IPS-15b (cell line): Measurements from ENCODE around the gene CCDC51.

Experiments used
- H3K27me3 ChIP-seq: one replicate; pipeline ENCODE4 v1.6.1; 2013; ENCODE audit warnings: low read length; ENCODE audit not compliant: control insufficient read depth, insufficient read depth
- H3K36me3 ChIP-seq: one replicate; pipeline ENCODE4 v1.6.1; 2013; ENCODE audit warnings: low read length; ENCODE audit not compliant: control insufficient read depth, insufficient read depth
- H3K4me1 ChIP-seq: one replicate; pipeline ENCODE4 v1.6.1; 2013; ENCODE audit warnings: mild to moderate bottlenecking, low read length; ENCODE audit not compliant: control insufficient read depth, insufficient read depth
- H3K4me3 ChIP-seq: one replicate; pipeline ENCODE4 v1.5.1; 2013; ENCODE audit warnings: low read depth, low read length
- H3K9ac ChIP-seq: one replicate; pipeline ENCODE4 v1.6.1; 2013; ENCODE audit warnings: low read depth, mild to moderate bottlenecking, low read length
- H3K9me3 ChIP-seq: one replicate; pipeline ENCODE4 v1.6.1; 2013; ENCODE audit warnings: mild to moderate bottlenecking, low read length; ENCODE audit not compliant: control insufficient read depth, insufficient read depth

The CCDC51 gene

GRCh38 chr3:48398701-48399386, 41.1 kb downstream of the CCDC51 start:
- H3K4me1 ChIP-seq, result peaks cover 4% of the 10 kb centered on the region
- no peaks in the 10 kb centered on the region for H3K27me3 ChIP-seq
- no peak overlapping the region for H3K9ac ChIP-seq
- no peaks in the 10 kb centered on the region for H3K9me3 ChIP-seq
- peaks cover 4% of the 10 kb centered on the region for H3K36me3 ChIP-seq
- no peak overlapping the region for H3K4me3 ChIP-seq

- Histone ChIP-seq H3K9ac (no peak overlapping the region), H3K4me3 (no peak overlapping the region), H3K27me3 (no peaks in the 10 kb centered on the region), H3K36me3 (no peaks in the 10 kb centered on the region), H3K9me3 (no peaks in the 10 kb centered on the region), H3K4me1 (peaks cover 4% of the 10 kb centered on the region)
Observed at GRCh38 chr3:48397767-48398681, 41.9 kb downstream of the CCDC51 start.

- H3K36me3 ChIP-seq, result no peaks in the 10 kb centered on the region
- H3K4me1 ChIP-seq, result peaks cover 4% of the 10 kb centered on the region
- H3K9ac ChIP-seq, result no peak overlapping the region
- H3K4me3 ChIP-seq, result no peak overlapping the region
- H3K27me3 ChIP-seq, result no peaks in the 10 kb centered on the region
- H3K9me3 ChIP-seq, result no peaks in the 10 kb centered on the region
Observed at GRCh38 chr3:48395714-48396113, 44.2 kb downstream of the CCDC51 start.

- Histone ChIP-seq H3K4me1 (peaks cover 4% of the 10 kb centered on the region), H3K9me3 (no peaks in the 10 kb centered on the region), H3K27me3 (no peaks in the 10 kb centered on the region), H3K4me3 (no peak overlapping the region), H3K9ac (no peak overlapping the region), H3K36me3 (no peaks in the 10 kb centered on the region)
Observed at GRCh38 chr3:48394391-48394790, 45.5 kb downstream of the CCDC51 start.

GRCh38 chr3:48388966-48389365, 51.0 kb downstream of the CCDC51 start:
- Histone ChIP-seq H3K9ac (no peak overlapping the region), H3K4me3 (no peak overlapping the region), H3K4me1 (no peaks in the 10 kb centered on the region), H3K27me3 (no peaks in the 10 kb centered on the region), H3K9me3 (no peaks in the 10 kb centered on the region), H3K36me3 (no peaks in the 10 kb centered on the region)

GRCh38 chr3:48387634-48388033, 52.3 kb downstream of the CCDC51 start:
- no peaks in the 10 kb centered on the region for H3K36me3 ChIP-seq
- H3K4me3 ChIP-seq, result no peak overlapping the region
- no peak overlapping the region for H3K9ac ChIP-seq
- no peaks in the 10 kb centered on the region for H3K9me3 ChIP-seq
- no peaks in the 10 kb centered on the region for H3K27me3 ChIP-seq
- H3K4me1 ChIP-seq, result no peaks in the 10 kb centered on the region
